K562 (cell line): ENCODE data around the gene SPRN. TPM values are rescaled to one million over a fixed set of nuclear protein-coding genes. Genes with fewer than 3 reads are reported as not detected.

Experiments
- ARHGAP35 ChIP-seq: fragments of 450-650 bp; IDR thresholded peaks from 2 replicates; pipeline ENCODE4 v1.6.1; 2018; ENCODE audit not compliant: partially characterized antibody
- BRD9 ChIP-seq: fragments of 450-650 bp; IDR thresholded peaks from 2 replicates; pipeline ENCODE4 v1.6.1; 2018; ENCODE audit warnings: low read depth; ENCODE audit not compliant: partially characterized antibody
- CTCFL ChIP-seq: IDR thresholded peaks from 2 replicates; pipeline ENCODE4 v1.6.1; 2011; ENCODE audit warnings: borderline replicate concordance, low read depth, mild to moderate bottlenecking, moderate library complexity, low read length; ENCODE audit not compliant: insufficient read depth, poor library complexity, severe bottlenecking
- DMBX1 ChIP-seq: fragments of 250-450 bp; sonication (Bioruptor Pico); IDR thresholded peaks from 2 replicates; pipeline ENCODE4 v1.8.0; 2022; ENCODE audit warnings: inconsistent platforms, mild to moderate bottlenecking, moderate library complexity, borderline replicate concordance
- E2F6 ChIP-seq, 2 experiments: IDR thresholded peaks; 2 replicates each; pipeline ENCODE4 v1.6.1; 2011; ENCODE audit warnings: borderline replicate concordance in 1 of 2, control low read depth in 1 of 2, low read depth in 1 of 2, low read length in 1 of 2, mild to moderate bottlenecking in 1 of 2, mixed read lengths in 1 of 2, moderate library complexity in 1 of 2; ENCODE audit not compliant: insufficient read depth in 1 of 2, insufficient read length in 1 of 2, poor library complexity in 1 of 2, severe bottlenecking in 1 of 2; ENCODE audit errors: extremely low read depth in 1 of 2
- FOXP4 ChIP-seq: sonication (generic); formaldehyde crosslinking; IDR thresholded peaks from 2 replicates; pipeline ENCODE4 v1.8.0; 2022; ENCODE audit warnings: mild to moderate bottlenecking, missing genetic modification reagents, borderline replicate concordance
- NFATC3 ChIP-seq: fragments of 450-650 bp; IDR thresholded peaks from 2 replicates; pipeline ENCODE4 v1.6.1; 2017; ENCODE audit warnings: mild to moderate bottlenecking
- NRF1 ChIP-seq, 2 experiments: fragments of 450-650 bp; IDR thresholded peaks in 1 of 2; conservative IDR thresholded peaks in 1 of 2; 2 replicates each; pipeline ENCODE4 v1.6.1; 2014; ENCODE audit warnings: mild to moderate bottlenecking in 2 of 2
- PHF8 ChIP-seq: fragments of 200-600 bp; sonication (generic); IDR thresholded peaks from 2 replicates; pipeline ENCODE4 v1.6.1; 2012; ENCODE audit warnings: mixed run types, mild to moderate bottlenecking, inconsistent platforms, low read length, moderate library complexity, borderline replicate concordance
- RCOR1 ChIP-seq, 2 experiments: IDR thresholded peaks; 2 replicates each; pipeline ENCODE4 v1.6.1; 2012; ENCODE audit warnings: low read depth in 2 of 2, low read length in 2 of 2, borderline replicate concordance in 1 of 2, improper control_type of control experiment in 1 of 2
- ZBTB33 ChIP-seq: sonication (generic); formaldehyde crosslinking; IDR thresholded peaks from 2 replicates; pipeline ENCODE4 v1.8.1; 2023; ENCODE audit warnings: mild to moderate bottlenecking, missing genetic modification reagents
- ZFP91 ChIP-seq: sonication (generic); formaldehyde crosslinking; IDR thresholded peaks from 2 replicates; pipeline ENCODE4 v1.8.0; 2022; ENCODE audit warnings: mild to moderate bottlenecking, missing genetic modification reagents
- ZNF76 ChIP-seq: fragments of 250-450 bp; sonication (Bioruptor Pico); IDR thresholded peaks from 2 replicates; pipeline ENCODE4 v1.4.0; 2020; ENCODE audit warnings: mild to moderate bottlenecking, moderate library complexity, borderline replicate concordance
- polyA plus RNA-seq, 8 experiments: library from polyadenylated mRNA; depleted of rRNA in 4 of 8; stranded (reverse) in 5 of 8; unstranded in 3 of 8; fragments of >200 nt; fragmentation: Nextera tagmentation in 2 of 8; fragmentation: Illumina TruSeq in 1 of 8; extraction: Ambion mirVana in 2 of 8; extraction: Trizol in 1 of 8; gene quantifications; 2 replicates each; pipeline versions ENCODE4 v1.2.1 to v1.2.3, GENCODE V29; 2011 to 2014; ENCODE audit warnings: inconsistent platforms in 1 of 8, missing spikeins in 1 of 8
- total RNA-seq, 7 experiments: library from RNA; depleted of rRNA in 6 of 7; stranded (reverse); fragments of >200 nt in 6 of 7; fragmentation: Illumina TruSeq in 2 of 7; extraction: Trizol in 2 of 7; gene quantifications; 2 replicates each; pipeline versions ENCODE4 v1.2.1 to v1.2.3, GENCODE V29; 2011 to 2021; ENCODE audit warnings: low replicate concordance in 1 of 7

Gene SPRN
- total and polyA plus RNA-seq, 9 of the 15 experiments (the other 6 are each of a cell fraction or from before 2014, with no cell fraction given): 0.04 TPM; not detected in 8

- TF ChIP-seq FOXP4: no peak
- TF ChIP-seq PHF8: peak; percentile 9; the same call in 1 of the 2 replicates
- TF ChIP-seq BRD9: no peak
- TF ChIP-seq DMBX1: no peak
- no peak for TF ChIP-seq ZFP91 (CRISPR knock-in tag)
- TF ChIP-seq E2F6 (IDR thresholded peaks at IDR 0.05; ENCODE audit: borderline replicate concordance in 1 of 2, extremely low read depth in 1 of 2, insufficient read depth in 1 of 2, insufficient read length in 1 of 2, low read depth in 1 of 2, low read length in 1 of 2, poor library complexity in 1 of 2, severe bottlenecking in 1 of 2): peak in 1 of 2 experiments; percentile 11
- no peak for TF ChIP-seq ARHGAP35
- peak; percentile 47 to 58 for TF ChIP-seq NRF1 (conservative IDR thresholded peaks at IDR 0.05 in 1 of 2, IDR thresholded peaks at IDR 0.05 in 1 of 2)
- TF ChIP-seq ZBTB33 (CRISPR knock-in tag): no peak
- no peak for TF ChIP-seq NFATC3
- no peak for TF ChIP-seq CTCFL
- peak in 1 of 2 experiments; percentile 67; a peak in 2 of 4 replicates for TF ChIP-seq RCOR1 (IDR thresholded peaks at IDR 0.05; ENCODE audit: borderline replicate concordance in 1 of 2, low read depth in 2 of 2, low read length in 2 of 2)
- TF ChIP-seq ZNF76: no peak
Observed at GRCh38 chr10:133453516-133454203, 29.2 kb upstream of the SPRN start, which contains the start of gene SCART1 (continued).
